Sigmoid colon (tissue), 7 donors: ENCODE results near the gene SPTY2D1. TPM values are rescaled to one million over a fixed set of nuclear protein-coding genes. Genes with fewer than 3 reads are reported as not detected.

Source experiments
- DNase-seq: peaks from one replicate; pipeline ENCODE4 v3.0.0-alpha.2; 2019
- H3K27ac ChIP-seq, 4 donors: fragments of 200-600 bp; sonication (generic); one replicate each; pipeline ENCODE4 v1.5.1; 2016 to 2019; ENCODE audit warnings: mild to moderate bottlenecking in 1 of 4
- H3K27me3 ChIP-seq, 3 donors: fragments of 200-600 bp; sonication (generic); one replicate each; pipeline ENCODE4 v1.5.1; 2019; ENCODE audit warnings: mild to moderate bottlenecking in 1 of 3
- H3K36me3 ChIP-seq, 4 donors: fragments of 200-600 bp; sonication (generic); one replicate each; pipeline ENCODE4 v1.5.1; 2016 to 2019
- H3K4me1 ChIP-seq, 4 donors: fragments of 200-600 bp; sonication (generic); one replicate each; pipeline ENCODE4 v1.5.1; 2017 to 2019
- H3K4me3 ChIP-seq, 4 donors: fragments of 200-600 bp; sonication (generic); one replicate each; pipeline ENCODE4 v1.5.1; 2017 to 2019; ENCODE audit warnings: mild to moderate bottlenecking in 2 of 4, moderate library complexity in 1 of 4
- H3K9me3 ChIP-seq, 4 donors: fragments of 200-600 bp in 3 of 4; sonication (generic) in 3 of 4; one replicate each; pipeline versions ENCODE4 v1.5.1 to v1.6.1; 2013 to 2019
- CTCF ChIP-seq, 4 experiments: fragments of 450-650 bp in 3 of 4; fragments of 200-600 bp in 1 of 4; IDR thresholded peaks; one replicate each; pipeline ENCODE4 v1.5.1; 2016 to 2019; ENCODE audit warnings: antibody characterized with exemption in 4 of 4, mild to moderate bottlenecking in 3 of 4, moderate library complexity in 2 of 4
- EP300 ChIP-seq, 4 donors: sonication (generic); formaldehyde crosslinking; IDR thresholded peaks; one replicate each; pipeline ENCODE4 v1.6.1; 2017; ENCODE audit warnings: antibody characterized with exemption in 4 of 4
- POLR2A ChIP-seq, 2 donors: fragments of 450-650 bp; IDR thresholded peaks; one replicate each; pipeline ENCODE4 v1.6.1; 2016; ENCODE audit warnings: antibody characterized with exemption in 2 of 2, mild to moderate bottlenecking in 2 of 2, moderate library complexity in 2 of 2
- POLR2AphosphoS5 ChIP-seq, 4 donors: sonication (generic); formaldehyde crosslinking; IDR thresholded peaks; one replicate each; pipeline ENCODE4 v1.6.1; 2017; ENCODE audit warnings: antibody characterized with exemption in 4 of 4
- WGBS, 2 donors: extraction: QIAGEN DNeasy Blood & Tissue Kit; methylation state at CpG; one replicate each; pipeline ENCODE4 v1.1.7; 2013; 5-methylcytosine and 5-hydroxymethylcytosine counted together
- intact Hi-C: fragments of 100-400 bp; cut with DNase I; formaldehyde crosslinking; loops from one replicate; pipeline ENCODE4 v1.15.1; 2023
- polyA plus RNA-seq, 3 donors: library from polyadenylated mRNA; stranded (reverse); fragments of 200-250 nt; gene quantifications; one replicate each; pipeline ENCODE4 v1.2.3, GENCODE V29; 2013
- total RNA-seq, 4 donors: library from RNA; depleted of rRNA; stranded (reverse); fragments of >200 nt; gene quantifications; one replicate each; pipeline ENCODE4 v1.1.0, GENCODE V29; 2016
- donor health status: healthy with polysubstance abuse.
- donor health status: Bipolar disorder and iron deficiency.
- donor health status: healthy.

The SPTY2D1 gene
- total and polyA plus RNA-seq, 7 donors, result 4.2 to 16.3 (median 9.6) TPM

- WGBS, 2 donors, result 93% methylated on average over 1 of the region's 1 CpG
- intact Hi-C loops, result no loop called here
Measured at GRCh38 chr11:18581825-18582224, 52.3 kb downstream of the SPTY2D1 start.

DNA sequence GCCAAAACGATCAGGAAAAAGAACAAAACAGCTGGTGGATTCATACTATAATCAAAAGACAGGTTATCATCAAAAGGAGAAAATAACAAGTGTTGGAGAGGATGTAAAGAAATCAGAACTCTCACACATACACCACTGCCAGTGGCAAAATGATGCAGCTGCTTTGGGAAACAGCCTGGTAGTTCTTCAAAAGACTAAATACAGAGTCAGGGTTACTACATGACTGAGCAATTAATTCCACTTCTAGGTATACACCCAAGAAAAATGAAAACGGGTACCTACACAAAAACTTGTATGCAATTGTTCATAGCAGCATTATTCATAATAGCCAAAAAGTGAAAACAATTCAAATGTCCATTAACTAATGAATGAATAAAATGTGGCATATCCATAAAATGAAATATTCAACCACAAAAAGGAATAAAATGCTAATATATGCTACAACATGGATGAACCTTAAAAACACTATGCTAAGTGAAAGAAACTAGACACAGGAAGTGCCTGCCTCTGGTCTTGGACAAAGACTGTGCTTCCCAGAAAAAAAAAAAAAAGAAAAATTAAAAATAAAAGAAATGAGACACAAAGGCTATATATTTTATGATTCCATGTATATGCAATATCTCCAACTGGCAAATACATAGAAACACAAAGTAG, 53.9 kb downstream of the SPTY2D1 start:
- TF ChIP-seq POLR2AphosphoS5 (IDR thresholded peaks at IDR 0.05), result no peak
- TF ChIP-seq POLR2A (IDR thresholded peaks at IDR 0.05), result no peak
- H3K4me1 ChIP-seq, result no peaks in the 10 kb centered on the region
- intact Hi-C loops, result no loop called here
- no peak overlapping the region for H3K27ac ChIP-seq
- H3K36me3 ChIP-seq, result peaks cover 2 to 42% (median 9%) of the 10 kb centered on the region in 4 donors
- WGBS, 2 donors, result 69 to 90% methylated on average over 2 of the region's 2 CpGs
- no peaks in the 10 kb centered on the region for H3K9me3 ChIP-seq
- H3K4me3 ChIP-seq, result no peak overlapping the region
- H3K27me3 ChIP-seq, result no peaks in the 10 kb centered on the region
- no peak for DNase-seq

More at GRCh38 chr11:18581825-18582224, 52.3 kb downstream of the SPTY2D1 start:
- H3K27ac ChIP-seq, result no peak overlapping the region
- H3K4me1 ChIP-seq, result peaks cover 0 to 5% (median 3%) of the 10 kb centered on the region in 4 donors
- H3K36me3 ChIP-seq, result peaks cover 0 to 27% (median 4%) of the 10 kb centered on the region in 4 donors
- H3K27me3 ChIP-seq, result no peaks in the 10 kb centered on the region
- no peak for TF ChIP-seq POLR2AphosphoS5 (IDR thresholded peaks at IDR 0.05)
- TF ChIP-seq CTCF (IDR thresholded peaks at IDR 0.05), result no peak
- no peak for TF ChIP-seq EP300 (IDR thresholded peaks at IDR 0.05)
- no peak for TF ChIP-seq POLR2A (IDR thresholded peaks at IDR 0.05)
- H3K4me3 ChIP-seq, result no peak overlapping the region
- no peak for DNase-seq
- no peaks in the 10 kb centered on the region for H3K9me3 ChIP-seq

- 26 to 62% methylated on average over 14 of the region's 14 CpGs for WGBS, 2 donors
- H3K4me3 ChIP-seq, result no peak overlapping the region
- DNase-seq, result no peak
- TF ChIP-seq CTCF (IDR thresholded peaks at IDR 0.05) (no peak), POLR2A (IDR thresholded peaks at IDR 0.05) (no peak), EP300 (IDR thresholded peaks at IDR 0.05) (no peak), POLR2AphosphoS5 (IDR thresholded peaks at IDR 0.05) (no peak)
- no peaks in the 10 kb centered on the region for H3K27me3 ChIP-seq
- intact Hi-C loops, result no loop called here
- H3K36me3 ChIP-seq, result peaks cover 8 to 53% (median 11%) of the 10 kb centered on the region in 4 donors
- no peaks in the 10 kb centered on the region for H3K4me1 ChIP-seq
- no peak overlapping the region for H3K27ac ChIP-seq
- no peaks in the 10 kb centered on the region for H3K9me3 ChIP-seq
Measured at GRCh38 chr11:18578975-18579598, 55.1 kb downstream of the SPTY2D1 start.

GRCh38 chr11:18575361-18575760, 58.8 kb downstream of the SPTY2D1 start:
- DNase-seq, result no peak
- WGBS, 2 donors, result 8 to 59% methylated on average over 1 of the region's 1 CpG
- H3K27ac ChIP-seq, result no peak overlapping the region
- no peaks in the 10 kb centered on the region for H3K27me3 ChIP-seq
- H3K9me3 ChIP-seq, result no peaks in the 10 kb centered on the region
- no peaks in the 10 kb centered on the region for H3K4me1 ChIP-seq
- TF ChIP-seq POLR2AphosphoS5 (IDR thresholded peaks at IDR 0.05), result no peak
- TF ChIP-seq POLR2A (IDR thresholded peaks at IDR 0.05), result no peak
- no peak for TF ChIP-seq EP300 (IDR thresholded peaks at IDR 0.05)
- TF ChIP-seq CTCF (IDR thresholded peaks at IDR 0.05), result no peak
- no peak overlapping the region for H3K4me3 ChIP-seq
- H3K36me3 ChIP-seq, result peaks cover 8 to 89% (median 12%) of the 10 kb centered on the region in 4 donors
- intact Hi-C loops, result no loop called here

- 91 to 97% methylated on average over 3 of the region's 3 CpGs for WGBS, 2 donors
- Histone ChIP-seq H3K27ac (no peak overlapping the region), H3K4me1 (no peaks in the 10 kb centered on the region), H3K9me3 (no peaks in the 10 kb centered on the region), H3K27me3 (no peaks in the 10 kb centered on the region), H3K36me3 (peaks cover 0 to 88% (median 14%) of the 10 kb centered on the region in 4 donors), H3K4me3 (no peak overlapping the region)
- DNase-seq, result no peak
- TF ChIP-seq EP300 (IDR thresholded peaks at IDR 0.05) (no peak), POLR2A (IDR thresholded peaks at IDR 0.05) (no peak), CTCF (IDR thresholded peaks at IDR 0.05) (no peak), POLR2AphosphoS5 (IDR thresholded peaks at IDR 0.05) (no peak)
- intact Hi-C loops, result no loop called here
Measured at GRCh38 chr11:18567081-18567480, 67.1 kb downstream of the SPTY2D1 start.
